Keratinocyte (primary cell): ENCODE data around the gene FBXO41. TPM values are rescaled to one million over a fixed set of nuclear protein-coding genes. Genes with fewer than 3 reads are reported as not detected.

ENCODE experiments used
- DNase-seq: peaks from one replicate; pipeline ENCODE4 v3.0.0-alpha.2; 2011; ENCODE audit warnings: low read depth, missing footprints, low spot score
- FAIRE-seq: peaks from 2 replicates; lab custom pipeline; 2011; peaks lifted over from hg19 to GRCh38; lab: Jason Lieb, UNC
- H2AFZ ChIP-seq: 2 replicates; pipeline ENCODE4 v1.6.0; 2012; ENCODE audit warnings: low read length, control low read depth, inconsistent platforms; ENCODE audit not compliant: control insufficient read depth
- H3K27ac ChIP-seq: 2 replicates; pipeline ENCODE4 v1.5.1; 2011; ENCODE audit warnings: low read length; ENCODE audit not compliant: control insufficient read depth, insufficient read depth
- H3K27me3 ChIP-seq: 3 replicates; pipeline ENCODE4 v1.6.0; 2011; ENCODE audit warnings: low read length; ENCODE audit not compliant: control insufficient read depth, insufficient read depth; ENCODE audit errors: extremely low read depth
- H3K36me3 ChIP-seq, 2 experiments: 2 replicates in 1 of 2; 3 replicates in 1 of 2; pipeline ENCODE4 v1.5.1; 2011; ENCODE audit warnings: low read length in 2 of 2, mild to moderate bottlenecking in 1 of 2; ENCODE audit not compliant: control insufficient read depth in 2 of 2, insufficient read depth in 2 of 2; ENCODE audit errors: extremely low read depth in 1 of 2
- H3K4me1 ChIP-seq: 3 replicates; pipeline ENCODE4 v1.5.1; 2011; ENCODE audit warnings: low read length; ENCODE audit not compliant: control insufficient read depth, insufficient read depth; ENCODE audit errors: extremely low read depth
- H3K4me2 ChIP-seq: 3 replicates; pipeline ENCODE4 v1.6.0; 2011; ENCODE audit warnings: low read depth, low read length; ENCODE audit not compliant: control insufficient read depth, insufficient read depth; ENCODE audit errors: extremely low read depth
- H3K4me3 ChIP-seq, 3 experiments: fragments of 200-600 bp in 1 of 3; sonication (generic) in 1 of 3; 2 replicates in 2 of 3; 3 replicates in 1 of 3; pipeline ENCODE4 v1.5.1; 2011 to 2016; ENCODE audit warnings: low read length in 3 of 3, mild to moderate bottlenecking in 3 of 3, control low read depth in 2 of 3, inconsistent platforms in 1 of 3, low read depth in 1 of 3, mixed read lengths in 1 of 3, mixed run types in 1 of 3, moderate library complexity in 1 of 3; ENCODE audit not compliant: control insufficient read depth in 2 of 3, insufficient read depth in 2 of 3; ENCODE audit errors: extremely low read depth in 1 of 3
- H3K79me2 ChIP-seq: 2 replicates; pipeline ENCODE4 v1.6.0; 2012; ENCODE audit warnings: low read length; ENCODE audit not compliant: control insufficient read depth, insufficient read depth
- H3K9ac ChIP-seq: 3 replicates; pipeline ENCODE4 v1.6.0; 2011; ENCODE audit warnings: low read length; ENCODE audit not compliant: control insufficient read depth, insufficient read depth; ENCODE audit errors: extremely low read depth
- H3K9me1 ChIP-seq: 3 replicates; pipeline ENCODE4 v1.6.0; 2011; ENCODE audit warnings: low read length; ENCODE audit not compliant: control insufficient read depth, insufficient read depth; ENCODE audit errors: extremely low read depth
- H3K9me3 ChIP-seq: 2 replicates; pipeline ENCODE4 v1.5.1; 2012; ENCODE audit warnings: low read depth, low read length; ENCODE audit not compliant: control insufficient read depth
- H4K20me1 ChIP-seq: 3 replicates; pipeline ENCODE4 v1.6.0; 2011; ENCODE audit warnings: low read length; ENCODE audit not compliant: control insufficient read depth, insufficient read depth; ENCODE audit errors: extremely low read depth
- CTCF ChIP-seq, 3 experiments: IDR thresholded peaks in 1 of 3; conservative IDR thresholded peaks in 1 of 3; optimal IDR thresholded peaks in 1 of 3; 2 replicates in 2 of 3; 3 replicates in 1 of 3; pipeline versions ENCODE3 to v1.5.1; 2011; ENCODE audit warnings: low read length in 3 of 3, mild to moderate bottlenecking in 3 of 3, moderate library complexity in 2 of 3, control low read depth in 1 of 3, inconsistent platforms in 1 of 3; ENCODE audit not compliant: insufficient read depth in 2 of 3; ENCODE audit errors: extremely low read depth in 1 of 3
- EZH2 ChIP-seq: IDR thresholded peaks from one replicate; pipeline ENCODE4 v1.6.1; 2012; ENCODE audit warnings: inconsistent platforms, mild to moderate bottlenecking, low read length, moderate library complexity
- dilution Hi-C: fragments of 300-500 bp; cut with MboI; formaldehyde crosslinking; loops from one replicate; pipeline ENCODE4 v1.7.0; 2020; ENCODE audit warnings: low sequenced_read_pairs; ENCODE audit not compliant: extremely low pct_ligation_motif_present
- polyA plus RNA-seq, 5 experiments: library from polyadenylated mRNA; depleted of rRNA in 3 of 5; stranded (reverse) in 3 of 5; stranded (forward) in 1 of 5; unstranded in 1 of 5; fragments of >200 nt; gene quantifications; 1 replicate in 1 of 5; 2 replicates in 3 of 5; 3 replicates in 1 of 5; pipeline versions ENCODE4 v1.2.1 to v1.2.3, GENCODE V29; 2011 to 2012; ENCODE audit warnings: missing spikeins in 2 of 5, low read depth in 1 of 5, low replicate concordance in 1 of 5

The FBXO41 gene
- polyA plus RNA-seq, 1 donor (not counting 4 experiments of a cell fraction or from before 2014, with no cell fraction given), result 4.1 TPM

DNA sequence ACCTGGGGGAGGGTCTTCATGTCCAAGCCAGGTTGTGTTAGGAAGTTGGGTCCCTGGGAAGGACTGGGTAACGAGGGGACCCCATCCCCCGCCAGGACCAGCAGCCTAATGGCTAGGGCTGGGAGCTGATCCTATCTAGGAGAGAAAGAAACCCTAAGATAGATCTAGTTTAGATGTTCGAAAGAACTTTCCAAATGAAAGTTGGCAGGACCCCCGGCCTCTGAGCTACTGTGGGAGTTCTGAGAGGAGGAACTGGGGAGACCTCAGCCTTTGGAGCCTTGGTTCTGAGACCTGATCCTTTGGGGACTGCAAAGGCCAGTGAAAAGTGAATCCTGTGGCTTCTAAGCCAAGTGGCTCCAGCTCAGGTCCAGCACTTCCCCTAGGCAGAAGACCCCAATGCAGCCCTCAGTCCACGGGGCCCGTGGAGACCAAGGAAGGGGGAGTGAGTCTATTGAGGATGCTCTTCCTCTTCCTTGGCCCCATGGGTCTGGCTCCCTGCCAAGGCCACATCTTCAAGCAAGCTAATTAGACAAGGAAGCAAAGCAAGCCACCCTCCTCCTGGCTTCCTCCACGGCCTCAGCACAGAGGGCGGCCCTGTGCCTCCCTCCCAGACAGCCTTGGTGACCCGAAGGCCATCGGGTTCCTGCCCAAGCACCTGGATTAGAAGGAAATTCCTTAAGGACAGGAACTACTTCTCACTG is 26.7 kb downstream of the FBXO41 start:
- Histone ChIP-seq H2AFZ (no peak overlapping the region), H3K27ac (no peak overlapping the region), H3K4me1 (peaks cover 26% of the 10 kb centered on the region), H3K4me3 (no peak overlapping the region), H3K9ac (no peak overlapping the region), H3K79me2 (no peaks in the 10 kb centered on the region), H3K9me1 (peaks cover 5% of the 10 kb centered on the region), H3K9me3 (no peaks in the 10 kb centered on the region), H3K36me3 (peaks cover 13 to 23% of the 10 kb centered on the region in 2 experiments), H3K4me2 (no peak overlapping the region), H3K27me3 (no peaks in the 10 kb centered on the region), H4K20me1 (no peaks in the 10 kb centered on the region)
- FAIRE-seq (no peak), DNase-seq (no peak)
- dilution Hi-C loops, result no loop called here
- no peak for TF ChIP-seq EZH2
- TF ChIP-seq CTCF (optimal IDR thresholded peaks at IDR 0.05 in 1 of 3, IDR thresholded peaks at IDR 0.05 in 1 of 3, conservative IDR thresholded peaks at IDR 0.05 in 1 of 3; ENCODE audit: extremely low read depth in 1 of 3, insufficient read depth in 2 of 3, low read length in 3 of 3), result no peak

DNA sequence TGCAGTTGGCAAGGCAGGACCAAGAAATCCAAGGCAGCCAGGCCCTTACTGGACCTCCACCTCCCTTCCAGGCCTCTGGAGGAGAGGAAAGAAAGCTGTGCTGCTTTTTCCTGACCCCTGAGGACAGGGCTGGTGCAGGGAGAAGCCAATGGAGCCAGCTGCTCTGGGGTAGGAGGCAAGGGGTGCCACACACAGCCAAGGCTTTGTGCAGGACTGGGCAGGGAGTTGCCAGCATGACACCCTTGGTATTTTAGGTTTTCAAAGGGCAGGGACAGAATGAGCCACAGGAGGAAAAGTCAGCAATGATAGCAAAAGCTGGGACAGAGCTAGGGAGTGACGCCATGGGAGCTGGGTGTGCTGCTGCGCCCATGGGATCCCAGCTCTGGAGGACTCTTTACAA is 27.3 kb downstream of the FBXO41 start:
- Histone ChIP-seq H3K4me2 (no peak overlapping the region), H3K27ac (no peak overlapping the region), H3K79me2 (no peaks in the 10 kb centered on the region), H4K20me1 (no peaks in the 10 kb centered on the region), H3K4me1 (peaks cover 26% of the 10 kb centered on the region), H3K4me3 (no peak overlapping the region), H2AFZ (no peak overlapping the region), H3K9me3 (no peaks in the 10 kb centered on the region), H3K9ac (no peak overlapping the region), H3K36me3 (peaks cover 14 to 26% of the 10 kb centered on the region in 2 experiments), H3K27me3 (no peaks in the 10 kb centered on the region), H3K9me1 (peaks cover 5% of the 10 kb centered on the region)
- dilution Hi-C loops, result no loop called here
- TF ChIP-seq CTCF (optimal IDR thresholded peaks at IDR 0.05 in 1 of 3, IDR thresholded peaks at IDR 0.05 in 1 of 3, conservative IDR thresholded peaks at IDR 0.05 in 1 of 3; ENCODE audit: extremely low read depth in 1 of 3, insufficient read depth in 2 of 3, low read length in 3 of 3), result no peak
- TF ChIP-seq EZH2, result no peak
- FAIRE-seq (no peak), DNase-seq (no peak)
